Measurements from ENCODE around the gene CYP2W1. TPM values are rescaled to one million over a fixed set of nuclear protein-coding genes. Genes with fewer than 3 reads are reported as not detected.

The CYP2W1 gene
- total RNA-seq, 1 donor from 2014 or later, result not detected

DNA sequence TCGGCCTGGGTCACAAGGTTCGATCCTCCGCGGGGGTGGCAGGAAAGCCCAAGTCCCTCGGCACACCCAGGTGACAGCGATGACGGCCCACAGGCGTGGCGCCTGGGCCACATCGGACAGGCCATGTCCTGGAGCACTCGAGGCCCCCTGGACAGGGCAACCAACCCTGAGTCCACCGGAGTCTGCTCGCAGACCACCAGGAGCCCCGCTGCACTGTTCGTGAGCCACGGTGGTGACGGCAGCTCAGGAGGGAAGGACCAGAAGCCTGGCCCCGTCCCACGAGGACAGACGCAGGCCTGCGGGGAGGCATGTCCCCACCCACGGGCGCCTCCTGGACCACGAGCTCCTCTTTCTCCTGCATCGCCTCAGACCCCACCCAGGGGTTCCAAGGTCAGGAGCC lies 39.0 kb downstream of the CYP2W1 start:
- peaks cover 21% of the 10 kb centered on the region for H3K36me3 Mint-ChIP-seq (ENCODE audit: low read depth, unreplicated experiment)
- H3K27ac Mint-ChIP-seq (ENCODE audit: unreplicated experiment), result no peak overlapping the region
- Histone ChIP-seq H3K27ac (ENCODE audit: low read depth, low read length) (no peak overlapping the region), H3K4me3 (ENCODE audit: insufficient read depth, low read depth, low read length) (no peak overlapping the region), H2AFZ (ENCODE audit: low read depth, low read length) (no peak overlapping the region), H3K4me2 (ENCODE audit: low read length) (no peak overlapping the region), H3K79me2 (ENCODE audit: insufficient read depth, low read length) (peaks cover 69% of the 10 kb centered on the region), H3K27me3 (ENCODE audit: insufficient read depth, low read length) (no peaks in the 10 kb centered on the region), H3K9me3 (ENCODE audit: insufficient read depth, low read depth, low read length) (no peaks in the 10 kb centered on the region), H4K20me1 (ENCODE audit: insufficient read depth, low read length) (peaks cover 80% of the 10 kb centered on the region), H3K4me1 (ENCODE audit: insufficient read depth, low read length) (peaks cover 2% of the 10 kb centered on the region), H3K9ac (ENCODE audit: low read length) (no peak overlapping the region), H3K36me3 (ENCODE audit: insufficient read depth, low read length) (peaks cover 2% of the 10 kb centered on the region)
- H3K4me1 Mint-ChIP-seq (ENCODE audit: low read depth, unreplicated experiment), result peaks cover 2% of the 10 kb centered on the region
- no peak for FAIRE-seq
- no peaks in the 10 kb centered on the region for H3K27me3 Mint-ChIP-seq (ENCODE audit: low read depth, unreplicated experiment)
- no peak overlapping the region for H3K4me3 Mint-ChIP-seq (ENCODE audit: unreplicated experiment)
- no peaks in the 10 kb centered on the region for H3K9me3 Mint-ChIP-seq (ENCODE audit: unreplicated experiment)
- TF ChIP-seq, protein P1, sequence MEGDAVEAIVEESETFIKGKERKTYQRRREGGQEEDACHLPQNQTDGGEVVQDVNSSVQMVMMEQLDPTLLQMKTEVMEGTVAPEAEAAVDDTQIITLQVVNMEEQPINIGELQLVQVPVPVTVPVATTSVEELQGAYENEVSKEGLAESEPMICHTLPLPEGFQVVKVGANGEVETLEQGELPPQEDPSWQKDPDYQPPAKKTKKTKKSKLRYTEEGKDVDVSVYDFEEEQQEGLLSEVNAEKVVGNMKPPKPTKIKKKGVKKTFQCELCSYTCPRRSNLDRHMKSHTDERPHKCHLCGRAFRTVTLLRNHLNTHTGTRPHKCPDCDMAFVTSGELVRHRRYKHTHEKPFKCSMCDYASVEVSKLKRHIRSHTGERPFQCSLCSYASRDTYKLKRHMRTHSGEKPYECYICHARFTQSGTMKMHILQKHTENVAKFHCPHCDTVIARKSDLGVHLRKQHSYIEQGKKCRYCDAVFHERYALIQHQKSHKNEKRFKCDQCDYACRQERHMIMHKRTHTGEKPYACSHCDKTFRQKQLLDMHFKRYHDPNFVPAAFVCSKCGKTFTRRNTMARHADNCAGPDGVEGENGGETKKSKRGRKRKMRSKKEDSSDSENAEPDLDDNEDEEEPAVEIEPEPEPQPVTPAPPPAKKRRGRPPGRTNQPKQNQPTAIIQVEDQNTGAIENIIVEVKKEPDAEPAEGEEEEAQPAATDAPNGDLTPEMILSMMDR (IDR thresholded peaks at IDR 0.05; ENCODE audit: insufficient read depth, low read depth, low read length), result no peak
- no peak for TF ChIP-seq EZH2 (IDR thresholded peaks at IDR 0.05; ENCODE audit: insufficient read depth, low read length)
- no peak for DNase-seq (ENCODE audit: low read depth)

DNA sequence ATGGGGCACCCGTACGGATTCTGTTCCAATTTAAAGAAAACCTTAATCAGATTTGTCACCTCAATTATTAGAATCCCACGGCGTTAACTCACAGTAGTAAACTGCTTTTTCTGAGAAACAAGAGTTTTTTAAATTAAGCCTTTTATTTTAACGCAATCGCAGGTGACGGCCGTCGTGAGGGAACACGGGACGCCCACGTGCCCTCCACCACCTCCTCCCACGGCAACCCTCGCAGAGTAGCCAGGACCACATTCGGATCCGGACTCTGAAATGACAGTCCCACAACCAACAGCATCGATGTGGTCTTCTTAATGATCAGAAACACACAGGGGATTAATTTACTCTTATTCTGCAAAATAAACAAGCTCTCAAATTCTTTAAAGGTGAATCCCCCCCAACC lies 39.4 kb downstream of the CYP2W1 start:
- Mint-ChIP-seq H3K9me3 (ENCODE audit: unreplicated experiment) (no peaks in the 10 kb centered on the region), H3K36me3 (ENCODE audit: low read depth, unreplicated experiment) (peaks cover 21% of the 10 kb centered on the region), H3K27ac (ENCODE audit: unreplicated experiment) (no peak overlapping the region), H3K4me3 (ENCODE audit: unreplicated experiment) (no peak overlapping the region), H3K4me1 (ENCODE audit: low read depth, unreplicated experiment) (peaks cover 4% of the 10 kb centered on the region), H3K27me3 (ENCODE audit: low read depth, unreplicated experiment) (no peaks in the 10 kb centered on the region)
- Histone ChIP-seq H3K36me3 (ENCODE audit: insufficient read depth, low read length) (peaks cover 2% of the 10 kb centered on the region), H3K4me2 (ENCODE audit: low read length) (no peak overlapping the region), H3K4me3 (ENCODE audit: insufficient read depth, low read depth, low read length) (no peak overlapping the region), H3K9ac (ENCODE audit: low read length) (no peak overlapping the region), H3K27me3 (ENCODE audit: insufficient read depth, low read length) (no peaks in the 10 kb centered on the region), H3K9me3 (ENCODE audit: insufficient read depth, low read depth, low read length) (no peaks in the 10 kb centered on the region), H3K4me1 (ENCODE audit: insufficient read depth, low read length) (peaks cover 7% of the 10 kb centered on the region), H3K27ac (ENCODE audit: low read depth, low read length) (no peak overlapping the region), H3K79me2 (ENCODE audit: insufficient read depth, low read length) (peaks cover 73% of the 10 kb centered on the region), H2AFZ (ENCODE audit: low read depth, low read length) (no peak overlapping the region), H4K20me1 (ENCODE audit: insufficient read depth, low read length) (peaks cover 80% of the 10 kb centered on the region)
- DNase-seq (ENCODE audit: low read depth) (no peak), FAIRE-seq (no peak)
- no peak for TF ChIP-seq EZH2 (IDR thresholded peaks at IDR 0.05; ENCODE audit: insufficient read depth, low read length)
- TF ChIP-seq, protein P1 (IDR thresholded peaks at IDR 0.05; ENCODE audit: insufficient read depth, low read depth, low read length), result no peak

DNA sequence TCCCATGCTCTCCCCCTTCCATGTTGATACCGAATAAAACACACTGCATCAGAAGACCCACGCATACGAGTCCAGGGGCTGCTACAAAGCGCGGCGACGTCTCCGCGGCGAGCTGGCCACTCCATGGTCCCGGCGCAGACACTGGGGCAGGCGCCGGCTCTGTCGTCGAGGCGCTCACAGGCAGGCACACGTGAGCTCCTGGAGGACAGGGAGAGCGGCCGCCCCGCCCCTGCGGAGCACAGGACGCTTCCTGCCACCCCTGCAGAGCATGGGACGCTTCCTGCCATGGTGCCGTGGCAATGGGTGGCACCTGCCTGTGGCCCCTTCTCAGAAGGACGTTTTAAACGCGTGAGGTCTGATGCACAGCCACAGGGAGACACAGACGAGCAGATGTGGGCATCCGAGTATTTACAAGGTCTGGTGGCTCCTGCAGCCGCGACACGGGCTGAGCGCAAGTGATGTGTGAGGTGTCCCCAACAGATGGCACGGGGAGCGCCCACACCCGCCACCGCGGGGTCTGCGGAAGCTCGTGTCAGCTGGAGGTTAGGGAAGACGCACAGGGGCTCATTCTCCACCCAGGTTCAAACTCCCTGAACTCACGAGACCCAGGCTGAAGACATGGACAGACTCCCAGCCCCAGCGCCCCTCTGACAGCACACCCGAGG lies 40.0 kb downstream of the CYP2W1 start:
- peaks cover 79% of the 10 kb centered on the region for H3K79me2 ChIP-seq (ENCODE audit: insufficient read depth, low read length)
- no peak overlapping the region for H3K4me2 ChIP-seq (ENCODE audit: low read length)
- no peak overlapping the region for H2AFZ ChIP-seq (ENCODE audit: low read depth, low read length)
- no peaks in the 10 kb centered on the region for H3K27me3 ChIP-seq (ENCODE audit: insufficient read depth, low read length)
- peaks cover 79% of the 10 kb centered on the region for H4K20me1 ChIP-seq (ENCODE audit: insufficient read depth, low read length)
- FAIRE-seq, result no peak
- no peak overlapping the region for H3K4me3 ChIP-seq (ENCODE audit: insufficient read depth, low read depth, low read length)
- no peak overlapping the region for H3K27ac Mint-ChIP-seq (ENCODE audit: unreplicated experiment)
- H3K4me3 Mint-ChIP-seq (ENCODE audit: unreplicated experiment), result no peak overlapping the region
- peaks cover 2% of the 10 kb centered on the region for H3K36me3 ChIP-seq (ENCODE audit: insufficient read depth, low read length)
- H3K4me1 ChIP-seq (ENCODE audit: insufficient read depth, low read length), result peaks cover 8% of the 10 kb centered on the region
- no peak overlapping the region for H3K27ac ChIP-seq (ENCODE audit: low read depth, low read length)
- TF ChIP-seq, protein P1 (IDR thresholded peaks at IDR 0.05; ENCODE audit: insufficient read depth, low read depth, low read length), result no peak
- no peak for TF ChIP-seq EZH2 (IDR thresholded peaks at IDR 0.05; ENCODE audit: insufficient read depth, low read length)
- H3K36me3 Mint-ChIP-seq (ENCODE audit: low read depth, unreplicated experiment), result peaks cover 19% of the 10 kb centered on the region
- H3K9me3 ChIP-seq (ENCODE audit: insufficient read depth, low read depth, low read length), result no peaks in the 10 kb centered on the region
- H3K27me3 Mint-ChIP-seq (ENCODE audit: low read depth, unreplicated experiment), result no peaks in the 10 kb centered on the region
- H3K9ac ChIP-seq (ENCODE audit: low read length), result no peak overlapping the region
- no peak for DNase-seq (ENCODE audit: low read depth)
- H3K9me3 Mint-ChIP-seq (ENCODE audit: unreplicated experiment), result no peaks in the 10 kb centered on the region
- H3K4me1 Mint-ChIP-seq (ENCODE audit: low read depth, unreplicated experiment), result peaks cover 5% of the 10 kb centered on the region
